Left ventricle myocardium inferior (tissue), 1 donor: ENCODE results near the gene PP2D1. TPM values are rescaled to one million over a fixed set of nuclear protein-coding genes. Genes with fewer than 3 reads are reported as not detected.

Experiments
- DNase-seq: peaks from one replicate; pipeline ENCODE4 v3.0.0-alpha.2; 2020
- H3K27ac ChIP-seq: fragments of 200-600 bp; replicated peaks from 2 replicates; pipeline ENCODE4 v1.8.0; 2021
- H3K27me3 ChIP-seq: fragments of 200-600 bp; 2 replicates; pipeline ENCODE4 v1.8.0; 2021; ENCODE audit warnings: low read depth
- H3K36me3 ChIP-seq: fragments of 200-600 bp; 2 replicates; pipeline ENCODE4 v1.8.0; 2021
- H3K4me1 ChIP-seq: fragments of 200-600 bp; 2 replicates; pipeline ENCODE4 v1.8.0; 2021
- H3K4me3 ChIP-seq: fragments of 200-600 bp; 2 replicates; pipeline ENCODE4 v1.8.0; 2021; ENCODE audit warnings: mild to moderate bottlenecking, moderate library complexity
- H3K9me3 ChIP-seq: fragments of 200-600 bp; replicated peaks from 2 replicates; pipeline ENCODE4 v1.8.0; 2021
- CTCF ChIP-seq: fragments of 200-600 bp; IDR thresholded peaks from 2 replicates; pipeline ENCODE4 v1.8.0; 2021; ENCODE audit warnings: antibody characterized with exemption, mild to moderate bottlenecking, borderline replicate concordance
- intact Hi-C: fragments of 100-400 bp; cut with micrococcal nuclease; formaldehyde crosslinking; loops from one replicate; pipeline ENCODE4 v1.11.0; 2022
- total RNA-seq: library from RNA; stranded (reverse); fragmentation: NEBNext Ultra II Directional; extraction: Animal tissue kit (Norgen Biotek cat#: 25700); gene quantifications from one replicate; pipeline ENCODE4 v1.2.1, GENCODE V29; 2021
- donor health status: DM: no; HTN: yes; CAD: no; lungs with severe emphysema.

The PP2D1 gene
- total RNA-seq, 1 donor from 2014 or later: not detected

GRCh38 chr3:20042331-20042730, 30.3 kb upstream of the PP2D1 start:
- Histone ChIP-seq H3K36me3 (no peaks in the 10 kb centered on the region), H3K27ac (peak overlapping the region; percentile 99), H3K9me3 (no peaks in the 10 kb centered on the region), H3K4me3 (peak overlapping the region; percentile 94), H3K27me3 (no peaks in the 10 kb centered on the region), H3K4me1 (peaks cover 85% of the 10 kb centered on the region)
- TF ChIP-seq CTCF: no peak
- no peak for DNase-seq
- intact Hi-C loops: no loop called here

GRCh38 chr3:20041197-20041780, 29.2 kb upstream of the PP2D1 start:
- Histone ChIP-seq H3K9me3 (no peaks in the 10 kb centered on the region), H3K36me3 (no peaks in the 10 kb centered on the region), H3K4me1 (peaks cover 78% of the 10 kb centered on the region), H3K27ac (peak overlapping the region; percentile 99), H3K4me3 (peak overlapping the region; percentile 94), H3K27me3 (no peaks in the 10 kb centered on the region)
- peak; percentile 94 for DNase-seq
- intact Hi-C loops: no loop called here
- no peak for TF ChIP-seq CTCF

GRCh38 chr3:20040548-20041196, 28.6 kb upstream of the PP2D1 start:
- no peaks in the 10 kb centered on the region for H3K27me3 ChIP-seq
- peaks cover 73% of the 10 kb centered on the region for H3K4me1 ChIP-seq
- H3K36me3 ChIP-seq: no peaks in the 10 kb centered on the region
- H3K4me3 ChIP-seq: peak overlapping the region; percentile 94
- no peaks in the 10 kb centered on the region for H3K9me3 ChIP-seq
- intact Hi-C loops: no loop called here
- peak overlapping the region; percentile 99 for H3K27ac ChIP-seq
- TF ChIP-seq CTCF: no peak
- DNase-seq: peak; percentile 83

GRCh38 chr3:20039765-20040547, 27.9 kb upstream of the PP2D1 start, which contains the start of gene KAT2B:
Gene KAT2B (plus strand): TSS chr3:20040446. CDS start chr3:20040478, 32 bp downstream.
- peak; percentile 77 for TF ChIP-seq CTCF
- intact Hi-C loops: no loop called here
- peaks cover 66% of the 10 kb centered on the region for H3K4me1 ChIP-seq

GRCh38 chr3:20039466-20039764, 27.4 kb upstream of the PP2D1 start:
- DNase-seq: no peak
- Histone ChIP-seq H3K4me1 (peaks cover 61% of the 10 kb centered on the region), H3K9me3 (no peaks in the 10 kb centered on the region), H3K27me3 (no peaks in the 10 kb centered on the region), H3K27ac (peak overlapping the region; percentile 99), H3K4me3 (peak overlapping the region; percentile 94), H3K36me3 (no peaks in the 10 kb centered on the region)
- no peak for TF ChIP-seq CTCF
- intact Hi-C loops: no loop called here

More at GRCh38 chr3:20039765-20040547, 27.9 kb upstream of the PP2D1 start, which contains the start of gene KAT2B:
- peak; percentile 80 for DNase-seq
- no peaks in the 10 kb centered on the region for H3K9me3 ChIP-seq
- H3K27ac ChIP-seq: peak within 1 kb of the TSS; percentile 99
- H3K4me3 ChIP-seq: peak within 1 kb of the TSS; percentile 94
- H3K36me3 ChIP-seq: no peaks in the 10 kb centered on the region
- no peaks in the 10 kb centered on the region for H3K27me3 ChIP-seq
